OCI-LY1 (cell line): ENCODE measurements around the gene KRTAP10-10.

ENCODE experiments used
- H2AFZ ChIP-seq: fragments of 200-600 bp; sonication (generic), shearing (Covaris generic); 2 replicates; pipeline ENCODE4 v1.6.0; 2014; ENCODE audit warnings: antibody characterized with exemption, mild to moderate bottlenecking, low read length
- H3F3A ChIP-seq: fragments of 200-600 bp; sonication (generic), shearing (Covaris generic); 2 replicates; pipeline ENCODE4 v1.6.0; 2014; ENCODE audit warnings: mild to moderate bottlenecking, antibody characterized with exemption, low read length, moderate library complexity; ENCODE audit not compliant: insufficient read depth
- H3K27ac ChIP-seq: fragments of 200-600 bp; sonication (generic); 2 replicates; pipeline ENCODE4 v1.5.1; 2014; ENCODE audit warnings: low read length, mixed run types, mild to moderate bottlenecking, low read depth; ENCODE audit not compliant: poor library complexity, severe bottlenecking
- H3K27me3 ChIP-seq: fragments of 200-600 bp; sonication (generic); 2 replicates; pipeline ENCODE4 v1.6.0; 2014; ENCODE audit warnings: antibody characterized with exemption, mild to moderate bottlenecking, low read length, moderate library complexity; ENCODE audit not compliant: insufficient read depth
- H3K36me3 ChIP-seq: fragments of 200-600 bp; sonication (generic); 2 replicates; pipeline ENCODE4 v1.6.1; 2014; ENCODE audit warnings: mild to moderate bottlenecking, antibody characterized with exemption, low read length, moderate library complexity, mixed read lengths; ENCODE audit not compliant: insufficient read depth
- H3K4me1 ChIP-seq: fragments of 200-600 bp; sonication (generic); 2 replicates; pipeline ENCODE4 v1.5.1; 2014; ENCODE audit warnings: mild to moderate bottlenecking, low read length, moderate library complexity; ENCODE audit not compliant: insufficient read depth, severe bottlenecking
- H3K4me2 ChIP-seq: fragments of 200-600 bp; sonication (generic), shearing (Covaris generic); 2 replicates; pipeline ENCODE4 v1.6.1; 2014; ENCODE audit warnings: low read length
- H3K4me3 ChIP-seq: fragments of 200-600 bp; sonication (generic); 2 replicates; pipeline ENCODE4 v1.5.1; 2014; ENCODE audit warnings: low read length, low read depth, mild to moderate bottlenecking, mixed read lengths; ENCODE audit not compliant: poor library complexity, severe bottlenecking
- H3K79me2 ChIP-seq: fragments of 200-600 bp; shearing (Covaris generic); 2 replicates; pipeline ENCODE4 v1.6.1; 2016; ENCODE audit warnings: mixed run types, low read length, mixed read lengths; ENCODE audit not compliant: insufficient read depth
- H3K9ac ChIP-seq: fragments of 200-600 bp; sonication (generic), shearing (Covaris generic); 2 replicates; pipeline ENCODE4 v1.6.1; 2014; ENCODE audit warnings: mild to moderate bottlenecking, low read length, mixed read lengths
- H3K9me2 ChIP-seq: fragments of 200-600 bp; sonication (generic), shearing (Covaris generic); 2 replicates; pipeline ENCODE4 v1.6.1; 2014; ENCODE audit warnings: low read depth, mild to moderate bottlenecking, low read length, mixed read lengths
- H3K9me3 ChIP-seq: fragments of 200-600 bp; shearing (Covaris generic); 2 replicates; pipeline ENCODE4 v1.6.1; 2014; ENCODE audit warnings: low read length, mixed read lengths
- H4K20me1 ChIP-seq: fragments of 200-600 bp; sonication (generic), shearing (Covaris generic); 2 replicates; pipeline ENCODE4 v1.6.0; 2016; ENCODE audit warnings: mild to moderate bottlenecking, low read length; ENCODE audit not compliant: insufficient read depth
- CTCF ChIP-seq: fragments of 200-600 bp; sonication (generic), shearing (Covaris generic); IDR thresholded peaks from 2 replicates; pipeline ENCODE4 v1.5.1; 2017; ENCODE audit warnings: mild to moderate bottlenecking, antibody characterized with exemption, low read length, moderate library complexity, mixed read lengths
- EZH2 ChIP-seq: fragments of 200-600 bp; sonication (generic), shearing (Covaris generic); IDR thresholded peaks from 2 replicates; pipeline ENCODE4 v1.8.0; 2017; ENCODE audit warnings: borderline replicate concordance, mixed run types, mild to moderate bottlenecking, antibody characterized with exemption, low read length, moderate library complexity, mixed read lengths

Gene KRTAP10-10

DNA sequence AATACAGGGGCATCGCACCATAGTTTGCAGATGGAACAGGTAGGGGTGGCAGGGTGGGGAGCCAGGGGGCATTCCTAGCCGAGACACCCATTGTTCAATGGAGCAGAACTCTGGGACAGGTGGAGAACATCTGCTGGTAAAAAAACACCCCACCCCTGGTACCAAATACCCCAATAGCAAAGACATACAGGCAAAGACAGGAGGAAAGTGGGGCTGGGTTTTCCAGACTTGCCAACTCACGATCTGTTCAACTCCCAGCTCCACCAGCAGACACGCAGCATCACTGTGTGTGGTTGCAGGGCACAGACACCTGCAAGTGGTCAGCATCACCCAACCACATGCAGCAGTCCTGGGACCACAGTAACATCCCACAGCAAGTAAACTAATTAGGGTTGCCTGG is 25.6 kb upstream of the KRTAP10-10 start:
- no peaks in the 10 kb centered on the region for H3K79me2 ChIP-seq

DNA sequence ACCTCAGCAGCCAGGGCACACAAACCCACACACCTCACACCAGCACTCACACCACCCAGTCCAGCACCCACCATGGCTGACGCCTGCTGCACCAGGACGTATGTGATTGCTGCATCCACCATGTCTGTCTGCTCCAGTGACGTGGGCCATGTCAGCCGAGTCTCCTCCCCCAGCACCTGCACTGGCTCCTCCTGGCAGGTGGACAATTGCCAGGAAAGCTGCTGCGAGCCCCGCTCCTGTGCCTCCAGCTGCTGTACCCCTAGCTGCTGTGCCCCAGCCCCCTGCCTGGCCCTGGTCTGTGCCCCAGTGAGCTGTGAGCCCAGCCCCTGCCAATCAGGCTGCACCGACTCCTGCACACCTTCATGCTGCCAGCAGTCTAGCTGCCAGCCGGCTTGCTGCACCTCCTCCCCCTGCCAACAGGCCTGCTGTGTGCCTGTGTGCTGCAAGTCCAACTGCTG is 25.1 kb upstream of the KRTAP10-10 start, which contains the start of gene KRTAP10-8:
KRTAP10-8 (plus strand) TSS at position 51 of the 458 bp plus-strand sequence; CDS start at position 73, 22 bp downstream.
- Histone ChIP-seq H3K9ac (no peak within 1 kb of the TSS), H2AFZ (no peak within 1 kb of the TSS), H3F3A (no peaks in the 10 kb centered on the region), H3K4me3 (no peak within 1 kb of the TSS), H3K4me2 (no peak within 1 kb of the TSS), H3K4me1 (no peaks in the 10 kb centered on the region), H4K20me1 (no peaks in the 10 kb centered on the region), H3K27me3 (no peaks in the 10 kb centered on the region), H3K36me3 (no peaks in the 10 kb centered on the region), H3K9me2 (no peaks in the 10 kb centered on the region), H3K79me2 (no peaks in the 10 kb centered on the region), H3K27ac (no peak within 1 kb of the TSS), H3K9me3 (0 out of 2 replicates have a peak, but pooled peaks cover 2% of the 10 kb centered on the region)
- no peak for TF ChIP-seq CTCF
- no peak for TF ChIP-seq EZH2

More for the DNA sequence above, 25.6 kb upstream of the KRTAP10-10 start:
- H3K9me3 ChIP-seq = 0 out of 2 replicates have a peak, but pooled peaks cover 2% of the 10 kb centered on the region
- no peak overlapping the region for H3K9ac ChIP-seq
- H3K36me3 ChIP-seq = no peaks in the 10 kb centered on the region
- H4K20me1 ChIP-seq = no peaks in the 10 kb centered on the region
- TF ChIP-seq CTCF (no peak), EZH2 (no peak)
- no peak overlapping the region for H2AFZ ChIP-seq
- no peaks in the 10 kb centered on the region for H3F3A ChIP-seq
- no peak overlapping the region for H3K4me3 ChIP-seq
- no peaks in the 10 kb centered on the region for H3K4me1 ChIP-seq
- H3K4me2 ChIP-seq = no peak overlapping the region
- no peaks in the 10 kb centered on the region for H3K9me2 ChIP-seq
- H3K27ac ChIP-seq = no peak overlapping the region
- no peaks in the 10 kb centered on the region for H3K27me3 ChIP-seq

DNA sequence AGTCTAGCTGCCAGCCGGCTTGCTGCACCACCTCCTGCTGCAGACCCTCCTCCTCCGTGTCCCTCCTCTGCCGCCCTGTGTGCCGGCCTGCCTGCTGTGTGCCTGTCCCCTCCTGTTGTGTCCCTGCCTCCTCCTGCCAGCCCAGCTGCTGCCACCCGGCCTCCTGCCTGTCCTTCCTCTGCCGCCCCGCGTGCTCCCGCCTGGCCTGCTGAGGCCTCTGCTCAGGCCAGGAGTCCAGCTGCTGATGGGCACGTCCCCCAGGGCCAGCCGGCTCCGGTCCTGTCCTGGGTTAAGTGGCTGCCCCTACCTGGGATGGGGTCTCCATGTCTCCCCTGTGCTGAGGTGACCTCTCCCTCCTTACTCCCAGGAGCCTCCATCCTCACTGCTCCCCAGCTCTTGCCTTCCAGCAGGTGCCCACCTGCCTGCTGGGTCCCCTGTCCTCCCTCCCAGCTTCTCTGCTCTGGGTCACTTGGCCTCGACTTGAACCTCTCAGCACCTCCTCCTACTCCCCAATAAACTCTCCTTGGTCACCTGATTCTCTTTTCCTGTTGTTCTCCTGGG is 24.4 kb upstream of the KRTAP10-10 start:
- no peaks in the 10 kb centered on the region for H3K27me3 ChIP-seq
- 0 out of 2 replicates have a peak, but pooled peaks cover 2% of the 10 kb centered on the region for H3K9me3 ChIP-seq
- H4K20me1 ChIP-seq = no peaks in the 10 kb centered on the region
- H3K27ac ChIP-seq = no peak overlapping the region
- no peak overlapping the region for H3K4me3 ChIP-seq
- H3K4me1 ChIP-seq = no peaks in the 10 kb centered on the region
- no peak overlapping the region for H3K4me2 ChIP-seq
- no peaks in the 10 kb centered on the region for H3K79me2 ChIP-seq
- TF ChIP-seq CTCF (no peak), EZH2 (no peak)
- no peaks in the 10 kb centered on the region for H3K9me2 ChIP-seq
- no peak overlapping the region for H3K9ac ChIP-seq
- H3F3A ChIP-seq = no peaks in the 10 kb centered on the region
- H3K36me3 ChIP-seq = no peaks in the 10 kb centered on the region
- no peak overlapping the region for H2AFZ ChIP-seq
